Measurements from ENCODE around the gene CAMK1D. TPM values are rescaled to one million over a fixed set of nuclear protein-coding genes. Genes with fewer than 3 reads are reported as not detected.

The CAMK1D gene
- polyA plus RNA-seq, 1 experiment: 1.1 TPM

- TF ChIP-seq CTCF (IDR thresholded peaks at IDR 0.05; ENCODE audit: insufficient read depth, low read depth, low read length): no peak
- no peak for DNase-seq (ENCODE audit: low read depth)
- Histone ChIP-seq H3K27me3 (ENCODE audit: control insufficient read depth, insufficient read depth, low read length) (no peaks in the 10 kb centered on the region), H3K36me3 (ENCODE audit: control insufficient read depth, insufficient read depth, low read length) (no peaks in the 10 kb centered on the region), H3K4me3 (ENCODE audit: low read depth, low read length) (no peak overlapping the region)
- ChIA-PET POLR2A (no interaction called here), CTCF (no interaction called here)
Measured at GRCh38 chr10:12507165-12507850, 158.0 kb downstream of the CAMK1D start.

GRCh38 chr10:12508165-12508564 is 158.8 kb downstream of the CAMK1D start:
- no peak for DNase-seq (ENCODE audit: low read depth)
- Histone ChIP-seq H3K27me3 (ENCODE audit: control insufficient read depth, insufficient read depth, low read length) (no peaks in the 10 kb centered on the region), H3K36me3 (ENCODE audit: control insufficient read depth, insufficient read depth, low read length) (no peaks in the 10 kb centered on the region), H3K4me3 (ENCODE audit: low read depth, low read length) (no peak overlapping the region)
- ChIA-PET POLR2A (no interaction called here), CTCF (no interaction called here)
- TF ChIP-seq CTCF (IDR thresholded peaks at IDR 0.05; ENCODE audit: insufficient read depth, low read depth, low read length): no peak

- no peak for DNase-seq (ENCODE audit: low read depth)
- POLR2A ChIA-PET: no interaction called here
- Histone ChIP-seq H3K36me3 (ENCODE audit: control insufficient read depth, insufficient read depth, low read length) (no peaks in the 10 kb centered on the region), H3K4me3 (ENCODE audit: low read depth, low read length) (no peak overlapping the region), H3K27me3 (ENCODE audit: control insufficient read depth, insufficient read depth, low read length) (no peaks in the 10 kb centered on the region; the same call in 1 of the 2 replicates)
- TF ChIP-seq CTCF (IDR thresholded peaks at IDR 0.05; ENCODE audit: insufficient read depth, low read depth, low read length): no peak
- CTCF ChIA-PET: no interaction called here
Measured at GRCh38 chr10:12509016-12509793, 159.9 kb downstream of the CAMK1D start.

- CTCF ChIA-PET: no interaction called here
- Histone ChIP-seq H3K4me3 (ENCODE audit: low read depth, low read length) (no peak overlapping the region), H3K27me3 (ENCODE audit: control insufficient read depth, insufficient read depth, low read length) (no peaks in the 10 kb centered on the region; the same call in 1 of the 2 replicates), H3K36me3 (ENCODE audit: control insufficient read depth, insufficient read depth, low read length) (no peaks in the 10 kb centered on the region)
- TF ChIP-seq CTCF (IDR thresholded peaks at IDR 0.05; ENCODE audit: insufficient read depth, low read depth, low read length): no peak
- POLR2A ChIA-PET: no interaction called here
- DNase-seq (ENCODE audit: low read depth): no peak
Measured at GRCh38 chr10:12509794-12510100, 160.4 kb downstream of the CAMK1D start.

GRCh38 chr10:12510501-12510941 is 161.2 kb downstream of the CAMK1D start:
- no peak overlapping the region for H3K4me3 ChIP-seq (ENCODE audit: low read depth, low read length)

More at GRCh38 chr10:12510501-12510941, 161.2 kb downstream of the CAMK1D start:
- TF ChIP-seq CTCF (IDR thresholded peaks at IDR 0.05; ENCODE audit: insufficient read depth, low read depth, low read length): no peak
- Histone ChIP-seq H3K27me3 (ENCODE audit: control insufficient read depth, insufficient read depth, low read length) (no peaks in the 10 kb centered on the region; the same call in 1 of the 2 replicates), H3K36me3 (ENCODE audit: control insufficient read depth, insufficient read depth, low read length) (no peaks in the 10 kb centered on the region)
- ChIA-PET POLR2A (no interaction called here), CTCF (no interaction called here)
- no peak for DNase-seq (ENCODE audit: low read depth)
